ENCODE results near the gene PPP3CA.

DNA sequence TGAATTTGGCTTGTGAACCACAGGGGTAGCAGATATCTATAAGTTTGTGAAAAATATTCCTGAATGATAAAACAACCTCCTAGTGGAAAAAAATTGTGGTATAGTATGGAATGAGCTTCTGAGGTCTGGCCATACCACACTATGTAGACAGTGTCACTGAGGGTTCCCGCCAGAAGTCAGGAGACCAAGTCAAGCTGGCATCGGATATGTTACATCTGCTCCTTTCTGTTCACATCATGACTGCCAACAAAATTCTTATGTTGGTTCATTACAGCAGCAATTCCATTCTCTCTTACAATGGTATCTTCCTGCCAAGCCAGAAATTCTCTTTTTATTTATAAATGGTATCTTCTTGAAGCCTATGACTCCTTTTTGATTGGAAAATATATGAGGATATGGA lies 273.0 kb downstream of the PPP3CA start:
- TF ChIP-seq, protein P1, sequence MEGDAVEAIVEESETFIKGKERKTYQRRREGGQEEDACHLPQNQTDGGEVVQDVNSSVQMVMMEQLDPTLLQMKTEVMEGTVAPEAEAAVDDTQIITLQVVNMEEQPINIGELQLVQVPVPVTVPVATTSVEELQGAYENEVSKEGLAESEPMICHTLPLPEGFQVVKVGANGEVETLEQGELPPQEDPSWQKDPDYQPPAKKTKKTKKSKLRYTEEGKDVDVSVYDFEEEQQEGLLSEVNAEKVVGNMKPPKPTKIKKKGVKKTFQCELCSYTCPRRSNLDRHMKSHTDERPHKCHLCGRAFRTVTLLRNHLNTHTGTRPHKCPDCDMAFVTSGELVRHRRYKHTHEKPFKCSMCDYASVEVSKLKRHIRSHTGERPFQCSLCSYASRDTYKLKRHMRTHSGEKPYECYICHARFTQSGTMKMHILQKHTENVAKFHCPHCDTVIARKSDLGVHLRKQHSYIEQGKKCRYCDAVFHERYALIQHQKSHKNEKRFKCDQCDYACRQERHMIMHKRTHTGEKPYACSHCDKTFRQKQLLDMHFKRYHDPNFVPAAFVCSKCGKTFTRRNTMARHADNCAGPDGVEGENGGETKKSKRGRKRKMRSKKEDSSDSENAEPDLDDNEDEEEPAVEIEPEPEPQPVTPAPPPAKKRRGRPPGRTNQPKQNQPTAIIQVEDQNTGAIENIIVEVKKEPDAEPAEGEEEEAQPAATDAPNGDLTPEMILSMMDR (IDR thresholded peaks at IDR 0.05) = no peak
- no peak for TF ChIP-seq POLR2A (IDR thresholded peaks at IDR 0.05)
